A549 treated with GW870086 at 1 μM for 4 hours (cell line): Measurements from ENCODE around the gene WFDC6. TPM values are rescaled to one million over a fixed set of nuclear protein-coding genes. Genes with fewer than 3 reads are reported as not detected.

Experiments used
- total RNA-seq: library from RNA; stranded (reverse); fragments of 200-300 nt; extraction: Qiagen RNA extraction; gene quantifications from 5 replicates; pipeline ENCODE4 v1.2.3, GENCODE V29; 2022; ENCODE audit warnings: low read depth

WFDC6 gene
- total RNA-seq: not detected in 5 replicates

GRCh38 chr20:45539382-45539781 lies at the start of gene WFDC6:
Gene WFDC6 (minus strand): TSS chr20:45539482. CDS start chr20:45539407, 75 bp downstream.

GRCh38 chr20:45579184-45579583 lies 39.9 kb upstream of the WFDC6 start, which contains the start of gene WFDC8:
Gene WFDC8 (minus strand): TSS chr20:45579284. CDS start chr20:45579247, 37 bp downstream.

GRCh38 chr20:45547206-45547770 lies 8.0 kb upstream of the WFDC6 start, which contains the start of gene EPPIN:
Gene EPPIN (minus strand): TSS chr20:45547401. CDS start chr20:45547357, 44 bp downstream.

GRCh38 chr20:45515147-45515913 lies 24.0 kb downstream of the WFDC6 start, which contains the start of gene SPINT3:
Gene SPINT3 (minus strand): TSS chr20:45515622. CDS start chr20:45515608, 14 bp downstream.

Other genes with a start within 250 kb of the WFDC6 start
- not detected in 5 replicates for gene RBPJL, start 232.6 kb downstream of the WFDC6 start, total RNA-seq
- gene MATN4, start 231.2 kb downstream of the WFDC6 start, total RNA-seq: 0.14 to 0.22 TPM (median 0.17 TPM) in 4 of 5 replicates, not detected in the other
- 128 to 148 TPM (median 143 TPM) in 5 replicates for gene SDC4, start 191.1 kb downstream of the WFDC6 start, total RNA-seq
- gene SYS1, start 176.3 kb downstream of the WFDC6 start, total RNA-seq: 28.2 to 34.9 TPM (median 30.6 TPM) in 5 replicates
- not detected in 5 replicates for gene TP53TG5, start 161.2 kb downstream of the WFDC6 start, total RNA-seq
- 25.1 to 32.4 TPM (median 27.5 TPM) in 5 replicates for gene DBNDD2, start 131.2 kb downstream of the WFDC6 start, total RNA-seq
- gene PIGT, start 123.3 kb downstream of the WFDC6 start, total RNA-seq: 88.3 to 102 TPM (median 98.9 TPM) in 5 replicates
- gene WFDC2, start 69.7 kb downstream of the WFDC6 start, total RNA-seq: not detected in 5 replicates
- gene SPINT3, start 23.9 kb downstream of the WFDC6 start, total RNA-seq: not detected in 5 replicates
- gene EPPIN, start 7.9 kb upstream of the WFDC6 start, total RNA-seq: not detected in 5 replicates
- not detected in 5 replicates for gene WFDC8, start 39.8 kb upstream of the WFDC6 start, total RNA-seq
- gene WFDC10A, start 90.3 kb upstream of the WFDC6 start, total RNA-seq: not detected in 5 replicates
- not detected in 5 replicates for gene WFDC9, start 91.8 kb upstream of the WFDC6 start, total RNA-seq
- gene WFDC11, start 130.8 kb upstream of the WFDC6 start, total RNA-seq: not detected in 5 replicates
- gene WFDC13, start 162.6 kb upstream of the WFDC6 start, total RNA-seq: not detected in 5 replicates
- gene WFDC10B, start 165.5 kb upstream of the WFDC6 start, total RNA-seq: not detected in 5 replicates
- gene SPINT4, start 182.9 kb upstream of the WFDC6 start, total RNA-seq: not detected in 5 replicates